Measurements from ENCODE around the gene HYDIN. TPM values are rescaled to one million over a fixed set of nuclear protein-coding genes. Genes with fewer than 3 reads are reported as not detected.
"Not testable (repeated sequence)": the region's sequence is repeated elsewhere in the genome, so short reads cannot be mapped to it uniquely, and the experiment has no call there.

HYDIN gene
- total RNA-seq, 1 donor from 2014 or later = not detected

DNA sequence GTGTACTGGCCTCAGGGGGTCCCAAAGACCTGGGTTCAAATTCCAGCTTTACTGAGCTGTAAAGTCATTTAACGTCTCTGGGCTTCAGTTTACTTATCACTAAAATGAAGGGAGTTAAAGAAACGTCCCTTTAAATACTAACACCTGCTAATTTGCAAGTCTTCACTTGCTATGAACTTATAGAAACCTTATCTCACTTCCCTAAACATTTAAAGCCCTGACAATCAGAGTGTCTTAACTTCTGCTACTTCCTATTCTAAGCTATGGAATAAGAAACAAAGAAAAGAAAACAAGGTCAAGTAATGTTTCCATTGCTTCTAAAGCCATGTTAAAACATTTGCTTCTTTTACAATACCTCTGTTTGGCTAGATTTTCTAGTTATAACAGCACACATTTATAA, 87.3 kb downstream of the HYDIN start:
- DNase-seq (ENCODE audit: low read depth in 2 of 2) = not testable (repeated sequence)

DNA sequence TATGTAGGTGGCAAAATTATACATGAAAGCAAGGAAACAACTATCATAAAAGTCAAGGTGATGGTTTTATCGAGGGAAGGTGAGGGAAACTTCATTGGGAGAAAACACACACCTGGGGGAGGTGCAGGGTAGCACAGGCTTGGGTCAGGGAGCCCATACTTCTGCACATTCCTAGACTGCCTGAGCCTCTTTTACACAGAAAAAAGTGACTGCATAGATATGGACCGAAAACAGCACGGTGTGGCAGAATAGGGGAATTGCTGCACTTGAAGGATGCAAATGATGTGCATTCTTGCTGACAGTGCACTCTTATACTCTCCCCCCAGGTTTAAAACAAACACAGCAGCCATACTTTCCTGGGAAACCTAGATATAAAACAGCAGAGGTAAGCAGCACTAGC, 120.0 kb downstream of the HYDIN start:
- DNase-seq (ENCODE audit: low read depth in 2 of 2) = not testable (repeated sequence)

DNA sequence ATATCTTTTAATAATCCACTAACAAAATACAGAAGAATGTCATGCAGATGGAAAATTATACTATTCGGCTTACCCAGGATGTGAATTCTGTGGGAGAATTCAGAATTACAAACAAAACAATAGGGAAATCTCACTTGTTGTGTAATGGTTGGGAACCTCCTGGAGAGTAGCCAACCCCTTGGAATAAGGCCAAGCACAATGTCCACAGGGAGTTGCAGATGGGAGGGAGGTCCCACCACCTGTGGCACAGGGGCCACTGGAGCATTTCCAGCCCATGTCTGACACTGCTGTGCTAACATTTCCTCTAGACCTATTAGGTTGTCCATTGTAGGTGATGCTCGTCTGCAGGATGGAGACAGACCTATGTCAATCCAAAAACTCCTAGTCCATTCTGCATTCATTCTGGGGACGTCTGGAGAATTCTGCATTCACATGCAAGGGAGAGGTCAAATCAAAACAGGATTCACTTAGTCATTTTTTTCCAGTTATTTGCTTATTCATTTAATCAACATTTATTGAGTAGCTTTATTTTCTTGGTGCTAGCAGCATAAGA, 120.8 kb downstream of the HYDIN start:
- DNase-seq (ENCODE audit: low read depth in 2 of 2) = not testable (repeated sequence)

DNA sequence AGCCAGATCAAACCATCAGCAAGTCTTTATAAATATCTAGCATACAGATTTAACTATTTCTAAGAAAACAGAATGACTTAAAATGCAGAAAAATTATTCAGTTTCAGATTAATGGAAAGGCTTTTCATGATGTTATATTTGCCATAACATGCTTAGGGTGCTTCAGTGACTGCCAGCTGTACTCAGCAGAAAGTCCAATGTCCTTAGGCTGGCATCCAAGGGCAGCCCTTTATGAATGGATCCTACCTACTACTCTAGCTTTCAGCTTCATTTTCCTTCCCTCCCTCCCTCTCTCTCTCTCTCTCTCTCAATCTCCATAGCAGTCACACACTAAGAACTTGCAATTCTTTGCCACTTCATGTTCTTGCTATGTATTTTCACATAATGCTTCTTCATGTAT, 124.6 kb downstream of the HYDIN start:
- not testable (repeated sequence) for DNase-seq (ENCODE audit: low read depth in 2 of 2)

DNA sequence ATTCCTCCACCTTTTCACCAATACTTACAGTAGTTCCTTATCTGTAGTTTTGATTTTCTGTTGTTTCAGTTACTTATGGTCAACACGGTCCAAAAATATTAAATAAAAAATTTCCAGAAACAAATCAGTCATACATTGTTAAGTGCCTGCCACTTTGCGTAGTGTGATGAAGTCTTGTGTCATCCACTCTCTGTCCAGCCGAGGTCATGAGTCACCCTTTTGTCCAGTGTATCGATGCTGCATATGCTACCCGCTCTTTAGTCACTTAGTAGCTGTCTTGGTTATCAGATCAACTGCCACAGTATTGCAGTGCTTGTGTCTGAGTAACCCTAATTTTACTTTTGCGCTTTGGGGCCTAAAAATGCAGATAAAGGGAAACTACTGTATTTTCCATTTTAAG, 146.9 kb downstream of the HYDIN start:
- not testable (repeated sequence) for DNase-seq (ENCODE audit: low read depth in 2 of 2)

DNA sequence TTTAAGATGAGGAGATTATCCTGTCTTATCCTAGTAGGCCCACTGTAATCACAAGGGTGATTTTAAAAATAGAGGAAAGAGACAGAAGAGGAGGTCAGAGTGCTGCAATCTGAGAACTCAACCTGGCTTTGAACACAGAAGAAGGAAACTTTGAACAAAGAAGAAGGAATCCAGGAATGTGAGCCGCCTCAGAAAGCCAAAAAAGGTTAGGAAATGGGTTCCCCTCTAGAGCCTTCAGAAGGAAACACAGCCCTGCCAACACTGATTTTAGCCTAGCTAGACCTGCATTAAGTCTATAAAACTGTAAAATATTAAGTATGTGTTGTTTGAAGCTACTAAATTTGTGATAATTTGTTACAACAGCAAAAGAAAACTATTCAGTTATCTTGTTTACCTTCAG, 149.7 kb downstream of the HYDIN start:
- DNase-seq (ENCODE audit: low read depth in 2 of 2) = not testable (repeated sequence)

DNA sequence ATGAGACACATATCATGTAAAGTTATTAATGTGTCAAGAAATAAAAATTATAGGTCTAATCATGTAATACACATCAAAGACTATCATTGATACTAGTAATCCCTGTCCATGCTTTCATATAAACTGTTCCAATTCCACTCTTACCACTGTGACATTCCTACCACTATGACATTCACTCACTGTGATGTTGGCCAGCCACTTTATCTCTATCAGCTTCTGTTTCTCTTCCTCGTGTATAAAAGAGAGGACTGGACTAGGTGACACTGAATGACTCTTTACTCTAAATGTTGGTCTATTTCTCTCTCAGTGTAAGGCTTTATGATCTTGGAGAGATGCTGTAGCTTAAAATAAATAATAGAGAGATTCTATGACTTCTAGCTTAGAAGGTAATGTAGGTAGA, 150.3 kb downstream of the HYDIN start:
- DNase-seq (ENCODE audit: low read depth in 2 of 2) = not testable (repeated sequence)

DNA sequence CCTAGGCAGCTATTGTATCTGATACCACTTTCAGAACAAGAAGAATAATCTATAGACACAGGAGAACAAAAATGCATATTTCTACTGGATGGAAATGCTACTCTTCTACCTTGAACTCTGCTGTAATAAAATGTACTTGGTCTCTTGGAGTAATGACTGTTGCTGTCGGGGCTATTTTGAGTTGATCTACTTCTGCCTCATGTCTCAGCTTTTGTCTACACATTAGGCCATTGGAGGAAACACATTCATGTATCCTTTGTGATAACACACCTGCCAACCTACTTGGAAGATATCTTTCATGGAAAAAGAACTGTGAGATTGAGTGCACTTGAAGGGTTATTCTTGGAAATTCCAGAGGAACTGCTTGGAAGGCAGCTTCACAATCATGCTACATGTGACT, 159.9 kb downstream of the HYDIN start:
- DNase-seq (ENCODE audit: low read depth in 2 of 2) = not testable (repeated sequence)

DNA sequence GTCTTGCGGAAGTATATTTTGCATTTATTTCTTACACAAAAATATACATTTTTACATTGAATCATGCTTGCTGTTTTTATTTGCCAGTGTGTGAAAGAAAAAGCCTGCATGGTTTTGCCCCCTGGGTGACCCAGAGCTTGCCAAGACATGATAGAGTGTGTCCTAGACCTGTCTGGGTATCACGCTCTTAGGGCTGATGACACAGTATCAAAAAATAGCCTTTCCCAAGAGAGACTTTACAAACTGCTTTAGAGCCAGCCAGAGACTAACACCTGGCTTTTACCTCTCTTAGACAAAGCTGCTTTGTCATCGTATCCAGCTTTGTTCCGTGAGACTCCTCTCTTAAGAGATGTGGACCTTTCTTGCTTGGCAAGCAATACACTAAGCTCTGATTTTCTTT, 160.7 kb downstream of the HYDIN start:
- DNase-seq (ENCODE audit: low read depth in 2 of 2) = not testable (repeated sequence)

DNA sequence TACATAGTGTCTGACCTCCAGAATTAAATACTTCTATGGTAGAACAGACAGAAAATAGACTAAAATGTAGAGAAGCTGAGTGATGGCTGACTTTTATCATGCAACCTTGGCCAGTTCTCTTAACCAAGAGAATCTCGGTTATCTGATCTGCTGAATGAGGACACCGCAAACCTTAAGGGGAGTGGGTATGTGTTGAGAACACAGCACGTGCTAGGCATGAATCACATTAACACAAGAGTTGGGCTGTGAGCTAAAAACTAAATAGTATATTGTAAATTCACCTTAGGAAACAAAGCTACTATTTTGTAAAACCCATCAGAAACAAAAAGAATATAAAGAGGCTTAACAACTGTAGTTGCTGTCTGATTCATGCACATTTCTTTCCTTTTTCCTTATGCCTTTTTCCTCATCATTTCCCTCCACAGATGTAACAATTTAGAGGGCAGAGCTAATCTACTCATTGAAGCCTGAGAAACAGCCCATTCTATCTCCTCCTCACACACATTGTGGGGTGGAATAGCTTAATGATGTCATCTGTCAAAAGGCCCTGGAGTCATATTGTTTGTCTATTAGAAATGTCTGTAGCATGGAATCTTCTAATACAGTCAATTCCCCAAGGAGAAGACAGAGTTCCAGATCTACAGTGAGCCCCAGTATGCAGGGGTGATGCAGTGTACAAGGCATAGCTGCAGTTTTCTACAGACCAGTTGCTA, 176.5 kb downstream of the HYDIN start:
- DNase-seq (ENCODE audit: low read depth in 2 of 2) = not testable (repeated sequence)

DNA sequence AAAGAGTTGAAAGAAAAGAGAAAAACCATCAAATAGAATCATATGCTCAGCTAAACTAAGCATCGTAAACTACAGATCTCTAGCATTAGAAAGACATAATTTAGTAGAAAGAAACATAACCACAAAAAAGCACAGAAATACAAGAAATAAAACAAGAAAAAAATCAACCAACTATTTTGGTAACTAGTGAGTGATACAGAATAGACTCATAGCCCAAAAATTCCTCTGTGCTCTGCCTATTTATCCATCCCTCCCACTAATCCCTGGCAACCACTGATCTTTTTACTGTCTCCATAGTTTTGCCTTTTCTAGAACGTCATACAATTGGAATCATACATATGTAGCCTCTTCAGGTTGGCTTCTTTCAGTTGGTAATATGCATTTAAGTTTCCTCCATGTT, 180.2 kb downstream of the HYDIN start:
- DNase-seq (ENCODE audit: low read depth in 2 of 2) = not testable (repeated sequence)

DNA sequence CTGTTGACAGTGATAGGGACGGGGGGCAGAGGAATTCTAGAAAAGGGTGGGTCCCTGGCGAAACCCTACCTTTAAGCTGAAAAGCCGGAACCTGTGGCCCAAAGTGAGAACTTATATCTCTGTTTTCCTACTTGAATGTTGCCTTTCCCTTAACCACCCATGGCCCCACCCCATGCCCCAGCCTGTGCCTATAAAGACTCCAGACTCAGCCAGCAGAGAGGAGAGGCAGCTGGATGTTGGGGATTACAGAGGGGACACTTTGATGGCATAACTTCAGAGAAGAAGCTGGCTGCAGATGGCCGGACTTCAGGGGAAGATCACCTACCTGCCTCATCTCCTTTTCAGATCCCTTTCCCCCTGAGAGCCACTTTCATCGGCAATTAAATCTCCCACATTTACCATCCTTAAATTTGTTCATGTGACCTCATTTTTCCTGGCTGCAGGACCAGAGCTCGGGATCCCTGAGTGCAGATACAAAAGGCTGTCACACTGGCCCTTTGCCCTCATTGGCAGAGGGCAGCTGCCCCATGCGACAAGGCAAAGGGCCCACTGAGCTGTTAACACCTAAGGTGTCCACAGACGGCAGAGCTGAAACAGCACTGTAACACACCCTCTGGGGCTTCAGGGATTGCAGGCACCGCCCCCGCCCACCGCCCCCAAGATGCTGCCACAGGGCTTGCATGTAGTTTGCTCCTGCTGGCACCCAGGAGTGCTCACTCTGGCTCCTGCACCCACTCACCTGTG, 191.0 kb downstream of the HYDIN start:
- DNase-seq (ENCODE audit: low read depth in 2 of 2) = not testable (repeated sequence)

DNA sequence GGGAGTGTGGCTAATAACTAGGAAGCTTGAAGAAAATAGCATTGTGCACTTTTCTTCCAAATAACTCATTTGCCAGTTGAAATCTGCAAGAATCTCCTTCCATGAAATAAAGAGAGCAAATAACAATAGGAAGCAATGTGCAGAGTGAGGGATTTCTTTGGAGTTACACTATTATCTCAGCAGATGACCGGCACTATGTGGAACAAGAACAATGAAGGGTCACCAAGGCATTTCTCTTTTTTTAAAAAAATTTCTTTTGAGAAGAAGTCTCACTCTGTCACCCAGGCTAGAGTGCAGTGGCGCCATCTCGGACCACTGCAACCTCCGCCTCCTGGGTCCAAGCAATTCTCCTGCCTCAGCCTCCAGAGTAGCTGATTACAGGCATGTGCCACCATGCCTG, 192.1 kb downstream of the HYDIN start:
- DNase-seq (ENCODE audit: low read depth in 2 of 2) = not testable (repeated sequence)

DNA sequence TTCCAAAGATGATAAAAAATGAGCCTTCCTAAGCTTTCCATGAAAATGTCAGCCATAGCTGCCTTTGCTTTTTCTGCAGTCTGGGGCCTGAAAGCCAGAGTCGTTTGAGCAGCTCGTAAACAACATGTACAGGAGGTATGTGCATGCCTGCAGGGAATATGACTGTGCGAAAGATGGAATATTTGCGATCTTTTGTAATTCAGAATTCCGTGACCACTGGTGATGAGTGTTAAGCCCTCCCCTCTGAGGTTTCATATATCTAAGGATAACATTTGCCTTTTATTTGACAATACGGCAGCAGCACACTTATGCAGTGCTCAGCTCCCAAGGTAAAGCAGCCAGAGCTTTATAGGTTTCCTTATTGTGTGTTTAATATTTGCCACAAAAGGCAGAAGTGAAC, 192.5 kb downstream of the HYDIN start:
- DNase-seq (ENCODE audit: low read depth in 2 of 2) = not testable (repeated sequence)

DNA sequence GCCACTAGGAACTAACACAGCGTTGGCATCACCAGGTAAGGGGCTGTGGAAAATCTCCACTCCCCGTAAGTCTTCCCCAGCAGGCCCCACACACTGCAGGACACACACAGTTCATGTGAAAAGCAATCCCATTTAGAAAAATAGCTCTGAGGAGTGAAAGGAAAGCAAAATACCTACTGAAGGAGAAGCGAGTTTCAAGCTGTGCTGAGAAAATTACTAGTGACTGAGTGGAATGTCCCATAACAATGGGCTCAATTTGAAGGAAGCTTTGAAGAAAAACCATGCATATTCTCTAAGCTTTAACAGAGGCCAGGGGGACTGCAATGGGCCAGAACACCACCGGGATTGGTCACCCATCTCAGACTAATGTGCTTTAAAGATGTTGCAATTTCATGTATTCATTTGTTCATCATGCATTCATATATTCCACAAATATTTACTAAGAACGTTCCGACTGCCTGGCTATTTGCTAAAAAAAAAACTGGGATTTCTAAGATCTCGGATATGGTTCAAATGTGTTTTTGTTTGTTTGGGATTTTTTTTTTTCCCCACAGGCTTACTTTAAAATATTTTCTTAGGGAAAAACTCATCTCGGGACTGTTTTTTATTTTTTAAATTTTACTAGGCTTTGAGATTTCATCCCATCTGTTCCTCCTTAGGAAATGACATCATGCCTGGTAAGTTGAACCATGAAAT, 202.3 kb downstream of the HYDIN start:
- not testable (repeated sequence) for DNase-seq (ENCODE audit: low read depth in 2 of 2)

DNA sequence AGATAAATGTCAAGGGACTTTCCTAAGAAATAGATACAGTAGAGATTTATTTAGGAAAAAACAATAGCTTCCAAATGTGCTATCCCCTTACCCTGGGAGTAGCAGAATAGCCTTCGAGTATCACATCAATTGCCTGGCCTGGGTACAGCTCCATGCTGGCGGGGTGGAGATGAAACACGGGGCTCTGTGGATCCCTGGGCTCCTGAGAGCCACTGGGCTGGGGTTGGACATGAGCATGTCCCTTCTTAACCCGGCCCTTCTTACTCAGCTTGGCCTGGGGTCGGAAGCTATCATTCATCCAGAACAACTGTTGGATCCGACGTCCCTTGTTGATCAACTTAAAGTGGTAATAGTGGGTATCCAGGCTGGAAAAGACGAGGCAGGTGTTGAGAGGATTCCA, 203.0 kb downstream of the HYDIN start:
- not testable (repeated sequence) for DNase-seq (ENCODE audit: low read depth in 2 of 2)

DNA sequence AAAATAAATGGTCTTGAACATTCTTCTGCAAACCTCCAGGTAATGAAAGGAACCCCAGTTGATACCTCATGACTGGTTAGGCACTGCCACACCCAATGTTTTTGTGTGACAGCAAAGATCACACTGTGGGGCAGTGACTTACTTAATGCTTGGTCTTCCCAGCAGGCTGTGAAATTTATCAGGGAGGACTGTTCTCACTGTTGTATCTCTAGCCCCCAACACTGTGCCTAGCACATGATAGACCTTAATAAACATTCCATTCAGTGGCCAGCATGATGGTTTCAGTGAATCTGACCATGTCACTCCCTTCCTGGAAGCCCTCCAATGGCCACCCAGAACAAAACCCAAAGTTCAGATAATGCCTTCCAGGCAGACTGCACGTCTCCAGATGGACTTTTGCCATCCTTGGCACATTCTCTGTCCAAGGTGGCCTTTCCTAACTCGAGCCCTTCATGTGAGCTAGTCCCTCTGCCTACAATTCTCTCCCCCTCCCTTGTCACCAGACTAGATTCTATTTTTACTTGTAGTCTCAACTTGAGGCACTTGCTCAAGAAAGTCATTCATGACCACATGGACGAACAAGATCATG, 206.6 kb downstream of the HYDIN start:
- not testable (repeated sequence) for DNase-seq (ENCODE audit: low read depth in 2 of 2)

DNA sequence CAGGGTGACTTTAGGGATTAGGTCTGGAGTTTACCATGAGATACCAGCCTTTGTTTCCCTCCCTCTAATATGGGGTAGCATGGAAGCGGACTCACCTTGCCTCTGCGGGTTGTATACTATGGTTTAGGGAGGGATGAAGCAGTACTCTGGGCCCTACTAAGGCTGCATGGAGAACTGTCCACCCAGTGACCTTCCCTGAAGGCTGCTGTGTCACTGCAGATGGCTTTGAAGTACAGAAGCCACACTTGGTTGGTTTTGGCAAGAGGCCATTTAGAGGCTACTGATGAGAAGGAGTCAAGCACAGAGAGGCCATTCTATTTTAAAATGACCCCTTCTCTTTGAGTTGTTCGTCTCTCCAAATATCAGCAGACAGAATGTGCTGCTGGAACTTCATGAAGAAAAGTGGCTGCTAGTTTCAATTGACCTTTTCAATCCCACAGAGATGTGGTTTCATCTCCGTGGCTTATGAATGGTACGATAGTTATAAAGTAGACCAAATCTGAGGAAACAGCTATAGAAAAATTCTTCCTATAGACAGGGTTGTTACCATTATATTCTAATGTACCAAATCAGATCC, 208.5 kb downstream of the HYDIN start:
- not testable (repeated sequence) for DNase-seq (ENCODE audit: low read depth in 2 of 2)

DNA sequence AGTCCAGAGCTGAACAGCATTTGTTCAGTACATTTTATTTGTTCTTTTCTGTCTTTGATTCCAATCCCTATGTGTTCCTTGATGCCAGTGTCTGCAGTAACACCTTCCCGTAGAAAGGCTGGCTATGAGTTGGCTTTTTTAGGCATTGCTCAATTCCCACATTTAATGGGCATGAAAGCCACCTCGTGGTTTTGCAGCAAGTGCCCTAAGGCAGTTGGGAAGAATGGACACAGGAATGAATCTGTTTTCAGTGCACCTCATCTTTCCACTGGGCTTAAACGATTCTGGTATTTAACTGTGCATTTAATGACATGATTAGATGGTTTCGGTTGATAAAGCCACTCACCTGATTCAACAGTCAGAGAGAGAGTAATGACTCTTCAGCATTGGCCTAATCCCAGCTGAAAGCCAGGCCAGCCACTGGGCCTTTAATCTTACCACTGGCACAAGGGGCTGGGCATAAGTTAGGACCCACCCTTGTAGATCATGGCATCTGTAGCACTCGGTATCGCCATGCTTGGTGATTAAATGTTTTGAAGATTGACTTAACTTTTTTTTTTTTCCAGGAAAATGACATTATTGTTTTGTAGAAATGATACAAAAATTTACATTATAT, 211.3 kb downstream of the HYDIN start:
- not testable (repeated sequence) for DNase-seq (ENCODE audit: low read depth in 2 of 2)

DNA sequence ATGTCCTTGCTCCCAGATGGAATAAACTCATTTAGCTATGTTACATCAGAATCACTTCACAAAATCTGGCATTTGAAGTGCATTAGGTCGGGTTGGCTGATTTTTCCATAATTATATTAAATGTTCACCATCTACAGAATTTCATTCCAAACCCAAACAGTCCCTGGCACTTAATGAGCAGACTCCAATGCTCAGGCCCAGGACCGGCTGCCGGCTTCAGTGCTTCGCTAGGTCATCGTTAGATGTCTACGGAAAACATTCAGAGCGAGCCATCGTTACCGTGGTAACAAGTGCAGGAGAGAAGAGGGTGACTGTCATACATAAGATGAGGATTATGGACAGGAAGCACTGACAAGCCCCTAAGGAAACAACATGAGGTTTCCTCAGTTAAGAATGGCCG, 215.1 kb downstream of the HYDIN start:
- DNase-seq (ENCODE audit: low read depth in 2 of 2) = not testable (repeated sequence)

Measured in dermis microvascular lymphatic vessel endothelial cell (primary cell).